GM12878 (cell line): ENCODE data around the gene P2RX1. TPM values are rescaled to one million over a fixed set of nuclear protein-coding genes. Genes with fewer than 3 reads are reported as not detected.

ENCODE experiments used
- ATAC-seq: fragments of 200-7000 bp; cut with Tn5 transposase; 3 replicates; pipeline ENCODE4 v1.9.1; 2020; ENCODE audit warnings: mild to moderate bottlenecking, moderate library complexity
- BruUV-seq: library from RNA; stranded (reverse); fragments of 400-500 nt; replicated peaks from 2 replicates; lab custom pipeline; 2021; lab: Mats Ljungman, UMichigan
- CTCF ChIA-PET: fragments of 300-600 bp; sonication (Branson Sonifier 250); formaldehyde crosslinking; extraction: SDS; loops from one replicate; lab custom pipeline; 2021; ENCODE audit warnings: inconsistent platforms; lab: Yijun Ruan, JAX
- POLR2A ChIA-PET: fragments of 350-600 bp; formaldehyde crosslinking; extraction: SDS; loops from one replicate; lab custom pipeline; 2021; ENCODE audit warnings: inconsistent platforms; lab: Charles Lee
- RAD21 ChIA-PET: fragments of 300-600 bp; sonication (Branson Sonifier 250); formaldehyde crosslinking; loops from one replicate; lab custom pipeline; 2023; ENCODE audit warnings: antibody characterized with exemption; ENCODE audit not compliant: unreplicated experiment; lab: Charles Lee
- SMC1A ChIA-PET: fragments of 300-600 bp; sonication (Branson Sonifier 250); formaldehyde crosslinking; loops from one replicate; lab custom pipeline; 2023; ENCODE audit not compliant: unreplicated experiment, uncharacterized antibody; lab: Charles Lee
- DNase-seq: peaks from one replicate; pipeline ENCODE4 v3.0.0-alpha.2; 2011; ENCODE audit warnings: low read depth, low spot score
- FAIRE-seq: peaks from 3 replicates; lab custom pipeline; 2011; peaks lifted over from hg19 to GRCh38; lab: Jason Lieb, UNC
- H2AFZ ChIP-seq: 2 replicates; pipeline ENCODE4 v1.6.0; 2011; ENCODE audit warnings: low read depth, low read length, control low read depth; ENCODE audit not compliant: control insufficient read depth
- H3K27ac ChIP-seq: 2 replicates; pipeline ENCODE4 v1.5.1; 2011; ENCODE audit warnings: control low read depth; ENCODE audit not compliant: control insufficient read depth, insufficient read depth
- H3K27me3 ChIP-seq, 2 experiments: replicated peaks in 1 of 2; 2 replicates each; pipeline versions ENCODE4 v1.6.0 to v1.6.1; 2011; ENCODE audit warnings: low read length in 1 of 2; ENCODE audit not compliant: control insufficient read depth in 2 of 2, insufficient read depth in 2 of 2
- H3K36me3 ChIP-seq, 2 experiments: 2 replicates each; pipeline ENCODE4 v1.5.1; 2011; ENCODE audit warnings: low read length in 1 of 2; ENCODE audit not compliant: control insufficient read depth in 2 of 2, insufficient read depth in 2 of 2
- H3K4me1 ChIP-seq: 2 replicates; pipeline ENCODE4 v1.6.1; 2011; ENCODE audit warnings: mild to moderate bottlenecking, low read length, moderate library complexity, mixed read lengths; ENCODE audit not compliant: control insufficient read depth, insufficient read depth
- H3K4me2 ChIP-seq: 2 replicates; pipeline ENCODE4 v1.6.0; 2011; ENCODE audit warnings: control low read depth; ENCODE audit not compliant: control insufficient read depth, insufficient read depth
- H3K4me3 ChIP-seq: fragments of 200-600 bp; sonication (generic); 2 replicates; pipeline ENCODE4 v1.5.1; 2016
- H3K79me2 ChIP-seq: 2 replicates; pipeline ENCODE4 v1.6.0; 2011; ENCODE audit warnings: low read length; ENCODE audit not compliant: control insufficient read depth, insufficient read depth
- H3K9ac ChIP-seq: 2 replicates; pipeline ENCODE4 v1.8.0; 2011; ENCODE audit warnings: low read length, control low read depth, mixed read lengths; ENCODE audit not compliant: control insufficient read depth, insufficient read depth
- H3K9me3 ChIP-seq: replicated peaks from 3 replicates; pipeline ENCODE4 v1.5.1; 2011; ENCODE audit warnings: mild to moderate bottlenecking, low read length; ENCODE audit not compliant: control insufficient read depth, insufficient read depth
- H4K20me1 ChIP-seq: 2 replicates; pipeline ENCODE4 v1.6.0; 2011; ENCODE audit not compliant: control insufficient read depth, insufficient read depth
- ETV6 ChIP-seq, 2 experiments: fragments of 450-650 bp in 1 of 2; IDR thresholded peaks in 1 of 2; conservative IDR thresholded peaks in 1 of 2; 2 replicates each; pipeline ENCODE4 v1.6.1; 2014; ENCODE audit warnings: antibody characterized with exemption in 1 of 2, borderline replicate concordance in 1 of 2, low read depth in 1 of 2, mild to moderate bottlenecking in 1 of 2, moderate library complexity in 1 of 2
- FOXM1 ChIP-seq: IDR thresholded peaks from 2 replicates; pipeline ENCODE4 v1.6.1; 2012; ENCODE audit warnings: low read depth, mild to moderate bottlenecking, inconsistent platforms, low read length, moderate library complexity
- JUNB ChIP-seq: IDR thresholded peaks from 2 replicates; pipeline ENCODE4 v1.6.1; 2016; ENCODE audit warnings: antibody characterized with exemption, mild to moderate bottlenecking
- KAT2A ChIP-seq: conservative IDR thresholded peaks from 2 replicates; pipeline ENCODE4 v1.6.1; 2011; ENCODE audit warnings: low read depth, low read length; ENCODE audit not compliant: control insufficient read depth
- KLF5 ChIP-seq: fragments of 450-650 bp; IDR thresholded peaks from 2 replicates; pipeline ENCODE4 v1.6.1; 2014; ENCODE audit warnings: mild to moderate bottlenecking; ENCODE audit not compliant: partially characterized antibody
- MEF2A ChIP-seq: IDR thresholded peaks from 2 replicates; pipeline ENCODE4 v1.6.1; 2011; ENCODE audit warnings: low read depth, mild to moderate bottlenecking, low read length, moderate library complexity; ENCODE audit not compliant: insufficient read depth
- MTA3 ChIP-seq: IDR thresholded peaks from 2 replicates; pipeline ENCODE4 v1.6.1; 2012; ENCODE audit warnings: low read length, inconsistent platforms, borderline replicate concordance
- PAX5 ChIP-seq: IDR thresholded peaks from 2 replicates; pipeline ENCODE4 v1.6.1; 2011; ENCODE audit warnings: low read depth, low read length, borderline replicate concordance
- POLR2A ChIP-seq: IDR thresholded peaks from 2 replicates; pipeline ENCODE4 v1.6.1; 2011; ENCODE audit warnings: low read depth, mild to moderate bottlenecking, low read length
- SMAD5 ChIP-seq: IDR thresholded peaks from 2 replicates; pipeline ENCODE4 v1.6.1; 2016; ENCODE audit warnings: antibody characterized with exemption, low read depth
- YBX1 ChIP-seq: fragments of 450-650 bp; IDR thresholded peaks from 2 replicates; pipeline ENCODE4 v1.6.1; 2016; ENCODE audit warnings: antibody characterized with exemption
- ZBTB33 ChIP-seq: fragments of 450-650 bp; IDR thresholded peaks from 2 replicates; pipeline ENCODE4 v1.6.1; 2017; ENCODE audit warnings: mild to moderate bottlenecking
- ZSCAN29 ChIP-seq: fragments of 450-650 bp; IDR thresholded peaks from 2 replicates; pipeline ENCODE4 v1.6.1; 2017; ENCODE audit warnings: mild to moderate bottlenecking, moderate library complexity
- WGBS: methylation state at CpG from one replicate; pipeline ENCODE4 v1.1.6; 2016; ENCODE audit warnings: low lambda C conversion rate; ENCODE audit not compliant: insufficient replicate concordance, insufficient coverage; ENCODE audit errors: missing lambda C conversion rate; 5-methylcytosine and 5-hydroxymethylcytosine counted together
- in situ Hi-C: fragments of 300-500 bp; cut with MboI; formaldehyde crosslinking; loops from 9 replicates; pipeline ENCODE4 v1.14.3; 2018; ENCODE audit warnings: mixed read lengths
- intact Hi-C: fragments of 100-400 bp; cut with micrococcal nuclease; formaldehyde crosslinking; loops from one replicate; pipeline ENCODE4 v1.14.2; 2022; ENCODE audit not compliant: unreplicated experiment
- polyA plus RNA-seq, 11 experiments: library from polyadenylated mRNA; depleted of rRNA in 4 of 11; unstranded in 6 of 11; stranded (reverse) in 5 of 11; fragments of >200 nt; fragmentation: Nextera tagmentation in 4 of 11; fragmentation: Illumina TruSeq in 1 of 11; extraction: Ambion mirVana in 4 of 11; extraction: Trizol in 1 of 11; gene quantifications; 1 replicate in 1 of 11; 2 replicates in 10 of 11; pipeline versions ENCODE4 v1.2.1 to v1.2.3, GENCODE V29; 2011 to 2016; ENCODE audit warnings: inconsistent platforms in 2 of 11, missing spikeins in 2 of 11, low read depth in 1 of 11
- total RNA-seq, 4 experiments: library from RNA; depleted of rRNA in 3 of 4; stranded (reverse); fragments of >200 nt in 3 of 4; fragmentation: Illumina TruSeq in 1 of 4; extraction: Trizol in 1 of 4; gene quantifications; 2 replicates each; pipeline versions ENCODE4 v1.2.1 to v1.2.3, GENCODE V29; 2013 to 2021
- TF ChIP-seq, protein P1 (sequence below), 3 experiments: IDR thresholded peaks in 2 of 3; conservative IDR thresholded peaks in 1 of 3; 2 replicates each; pipeline ENCODE4 v1.5.1; 2011; ENCODE audit warnings: low read depth in 3 of 3, low read length in 3 of 3, mild to moderate bottlenecking in 3 of 3, control low read depth in 2 of 3, moderate library complexity in 2 of 3, inconsistent platforms in 1 of 3, mixed read lengths in 1 of 3; ENCODE audit not compliant: control insufficient read depth in 2 of 3, insufficient read depth in 1 of 3; ENCODE audit errors: extremely low read depth in 1 of 3
- TF ChIP-seq, protein P2 (sequence below): IDR thresholded peaks from 2 replicates; pipeline ENCODE4 v1.6.1; 2012; ENCODE audit warnings: low read depth, low read length, improper control_type of control experiment
- TF ChIP-seq, protein P3 (sequence below): IDR thresholded peaks from 2 replicates; pipeline ENCODE4 v1.6.1; 2012; ENCODE audit warnings: low read length, inconsistent platforms

The P2RX1 gene
- total and polyA plus RNA-seq, 10 of the 15 experiments (the other 5 are each of a cell fraction or from before 2014, with no cell fraction given), result 0.12 to 6.2 (median 3.4) TPM

DNA sequence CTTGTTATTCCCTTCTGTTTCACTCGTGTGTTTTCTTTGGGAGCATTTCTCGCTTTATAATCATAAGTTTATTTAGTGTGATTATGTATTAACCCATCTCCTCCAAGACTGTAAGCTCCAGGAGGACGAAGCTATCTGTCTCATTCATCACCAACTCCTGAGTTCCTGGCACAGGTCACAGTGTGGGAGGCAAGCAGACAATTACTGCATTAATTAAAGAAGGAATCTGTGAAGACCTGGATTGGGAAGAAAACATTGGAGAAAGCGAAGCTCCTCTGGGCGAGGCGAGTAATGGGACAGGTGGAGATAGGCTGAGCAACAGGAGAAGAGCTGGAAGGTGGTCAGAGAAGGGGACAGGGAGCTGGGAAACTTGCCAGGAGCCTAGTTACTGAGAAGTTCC is 15.6 kb downstream of the P2RX1 start:
- ATAC-seq (no peak), FAIRE-seq (no peak), DNase-seq (no peak)
- no peak overlapping the region for H3K9ac ChIP-seq
- H3K79me2 ChIP-seq, result no peaks in the 10 kb centered on the region
- intact Hi-C loops (no loop called here), in situ Hi-C loops (no loop called here)
- CTCF ChIA-PET, result interaction anchor here (1.3 kb wide), 1 partner anchor 163 kb away, joined by 4 read pairs; no protein-coding TSS in a partner anchor
- H3K9me3 ChIP-seq, result no peaks in the 10 kb centered on the region
- no peaks in the 10 kb centered on the region for H4K20me1 ChIP-seq
- BruUV-seq, result no TSS peak
- POLR2A ChIA-PET, result no interaction called here
- 33% methylated on average over 6 of the region's 6 CpGs for WGBS
- SMC1A ChIA-PET, result no interaction called here
- H3K4me3 ChIP-seq, result no peak overlapping the region
- no peak overlapping the region for H3K4me2 ChIP-seq
- no peak overlapping the region for H2AFZ ChIP-seq
- no peak overlapping the region for H3K27ac ChIP-seq
- H3K36me3 ChIP-seq, result no peaks in the 10 kb centered on the region
- H3K27me3 ChIP-seq, result no peaks in the 10 kb centered on the region; a peak in 1 of 4 replicates
- H3K4me1 ChIP-seq, result peaks cover 5% of the 10 kb centered on the region
- RAD21 ChIA-PET, result no interaction called here
- no peak for TF ChIP-seq YBX1
- TF ChIP-seq ETV6 (conservative IDR thresholded peaks at IDR 0.05 in 1 of 2, IDR thresholded peaks at IDR 0.05 in 1 of 2; ENCODE audit: borderline replicate concordance in 1 of 2, low read depth in 1 of 2), result no peak
- TF ChIP-seq, protein P1, sequence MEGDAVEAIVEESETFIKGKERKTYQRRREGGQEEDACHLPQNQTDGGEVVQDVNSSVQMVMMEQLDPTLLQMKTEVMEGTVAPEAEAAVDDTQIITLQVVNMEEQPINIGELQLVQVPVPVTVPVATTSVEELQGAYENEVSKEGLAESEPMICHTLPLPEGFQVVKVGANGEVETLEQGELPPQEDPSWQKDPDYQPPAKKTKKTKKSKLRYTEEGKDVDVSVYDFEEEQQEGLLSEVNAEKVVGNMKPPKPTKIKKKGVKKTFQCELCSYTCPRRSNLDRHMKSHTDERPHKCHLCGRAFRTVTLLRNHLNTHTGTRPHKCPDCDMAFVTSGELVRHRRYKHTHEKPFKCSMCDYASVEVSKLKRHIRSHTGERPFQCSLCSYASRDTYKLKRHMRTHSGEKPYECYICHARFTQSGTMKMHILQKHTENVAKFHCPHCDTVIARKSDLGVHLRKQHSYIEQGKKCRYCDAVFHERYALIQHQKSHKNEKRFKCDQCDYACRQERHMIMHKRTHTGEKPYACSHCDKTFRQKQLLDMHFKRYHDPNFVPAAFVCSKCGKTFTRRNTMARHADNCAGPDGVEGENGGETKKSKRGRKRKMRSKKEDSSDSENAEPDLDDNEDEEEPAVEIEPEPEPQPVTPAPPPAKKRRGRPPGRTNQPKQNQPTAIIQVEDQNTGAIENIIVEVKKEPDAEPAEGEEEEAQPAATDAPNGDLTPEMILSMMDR (IDR thresholded peaks at IDR 0.05 in 2 of 3, conservative IDR thresholded peaks at IDR 0.05 in 1 of 3; ENCODE audit: control insufficient read depth in 2 of 3, extremely low read depth in 1 of 3, insufficient read depth in 1 of 3, low read depth in 3 of 3, low read length in 3 of 3), result no peak
- no peak for TF ChIP-seq JUNB
- TF ChIP-seq KAT2A, result no peak
- TF ChIP-seq PAX5, result no peak
- no peak for TF ChIP-seq POLR2A
- TF ChIP-seq, protein P2, sequence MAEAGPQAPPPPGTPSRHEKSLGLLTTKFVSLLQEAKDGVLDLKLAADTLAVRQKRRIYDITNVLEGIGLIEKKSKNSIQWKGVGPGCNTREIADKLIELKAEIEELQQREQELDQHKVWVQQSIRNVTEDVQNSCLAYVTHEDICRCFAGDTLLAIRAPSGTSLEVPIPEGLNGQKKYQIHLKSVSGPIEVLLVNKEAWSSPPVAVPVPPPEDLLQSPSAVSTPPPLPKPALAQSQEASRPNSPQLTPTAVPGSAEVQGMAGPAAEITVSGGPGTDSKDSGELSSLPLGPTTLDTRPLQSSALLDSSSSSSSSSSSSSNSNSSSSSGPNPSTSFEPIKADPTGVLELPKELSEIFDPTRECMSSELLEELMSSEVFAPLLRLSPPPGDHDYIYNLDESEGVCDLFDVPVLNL, result no peak
- no peak for TF ChIP-seq KLF5
- TF ChIP-seq, protein P3, sequence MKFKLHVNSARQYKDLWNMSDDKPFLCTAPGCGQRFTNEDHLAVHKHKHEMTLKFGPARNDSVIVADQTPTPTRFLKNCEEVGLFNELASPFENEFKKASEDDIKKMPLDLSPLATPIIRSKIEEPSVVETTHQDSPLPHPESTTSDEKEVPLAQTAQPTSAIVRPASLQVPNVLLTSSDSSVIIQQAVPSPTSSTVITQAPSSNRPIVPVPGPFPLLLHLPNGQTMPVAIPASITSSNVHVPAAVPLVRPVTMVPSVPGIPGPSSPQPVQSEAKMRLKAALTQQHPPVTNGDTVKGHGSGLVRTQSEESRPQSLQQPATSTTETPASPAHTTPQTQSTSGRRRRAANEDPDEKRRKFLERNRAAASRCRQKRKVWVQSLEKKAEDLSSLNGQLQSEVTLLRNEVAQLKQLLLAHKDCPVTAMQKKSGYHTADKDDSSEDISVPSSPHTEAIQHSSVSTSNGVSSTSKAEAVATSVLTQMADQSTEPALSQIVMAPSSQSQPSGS, result no peak
- TF ChIP-seq ZSCAN29, result no peak
- TF ChIP-seq MTA3, result no peak
- TF ChIP-seq ZBTB33, result no peak
- TF ChIP-seq MEF2A, result no peak
- no peak for TF ChIP-seq FOXM1
- TF ChIP-seq SMAD5, result no peak
